ENCODE data around the gene KCTD5.

Gene KCTD5

GRCh38 chr16:2698103-2698870, 16.0 kb downstream of the KCTD5 start:
- H3K27me3 ChIP-seq (ENCODE audit: control insufficient read depth, insufficient read depth, low read length), result no peaks in the 10 kb centered on the region
- WGBS (ENCODE audit: insufficient coverage, insufficient read length), result no CpG with 5 or more reads among the region's 28 CpGs
- peaks cover 33% of the 10 kb centered on the region for H3K36me3 ChIP-seq (ENCODE audit: control insufficient read depth, insufficient read depth, low read length)

DNA sequence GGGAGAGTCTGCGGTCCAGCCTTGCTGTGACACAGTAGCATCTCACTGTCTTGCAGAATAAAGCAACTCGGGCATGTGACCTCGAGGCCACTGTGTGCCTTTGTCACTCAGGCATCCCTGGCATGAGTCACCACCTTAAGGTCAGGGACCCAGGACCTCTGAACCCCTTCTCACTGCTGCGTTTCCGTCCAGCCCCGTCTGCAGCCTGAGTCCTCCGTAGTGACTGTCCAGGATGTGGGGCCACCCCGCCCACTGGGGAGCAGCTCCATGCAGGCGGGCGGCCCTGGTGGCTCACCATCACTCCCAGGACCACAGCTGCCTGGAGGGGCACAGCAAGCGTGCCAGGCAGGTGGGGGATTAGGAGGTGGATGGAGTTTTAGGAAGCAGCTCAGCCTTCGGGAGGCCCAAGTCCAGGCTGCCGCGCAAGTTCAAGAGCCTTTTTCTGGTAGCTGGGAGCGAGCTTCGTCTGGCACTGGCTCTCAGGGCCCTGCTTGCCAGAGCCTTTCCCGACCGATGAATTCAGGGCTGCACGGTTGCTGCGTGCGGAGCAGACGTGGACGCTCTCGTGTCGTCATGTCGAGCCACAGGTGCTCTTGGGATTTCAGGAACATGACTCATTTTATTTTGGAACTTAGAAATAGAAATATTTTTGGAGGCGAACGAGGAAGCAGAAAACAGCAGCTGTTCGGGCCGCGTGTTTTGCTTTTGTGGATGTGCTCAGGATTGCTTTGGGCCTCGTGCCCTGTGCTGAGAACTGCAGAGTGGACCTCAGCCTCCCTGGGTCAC, 16.8 kb downstream of the KCTD5 start:
- no CpG with 5 or more reads among the region's 32 CpGs for WGBS (ENCODE audit: insufficient coverage, insufficient read length)
- H3K4me1 ChIP-seq (ENCODE audit: control insufficient read depth, insufficient read depth, low read length), result no peaks in the 10 kb centered on the region

More at GRCh38 chr16:2698103-2698870, 16.0 kb downstream of the KCTD5 start:
- peaks cover 2% of the 10 kb centered on the region; the same call in 1 of the 2 replicates for H3K4me1 ChIP-seq (ENCODE audit: control insufficient read depth, insufficient read depth, low read length)
- H3K4me3 ChIP-seq (ENCODE audit: low read length), result no peak overlapping the region
- H3K9me3 ChIP-seq (ENCODE audit: control insufficient read depth, insufficient read depth, low read length), result no peaks in the 10 kb centered on the region
- H3K27ac ChIP-seq (ENCODE audit: low read length), result no peak overlapping the region
- no peak for DNase-seq (ENCODE audit: low read depth, low spot score)

GRCh38 chr16:2699791-2700600, 17.7 kb downstream of the KCTD5 start:
- H3K4me3 ChIP-seq (ENCODE audit: low read length), result no peak overlapping the region; the same call in 1 of the 2 replicates
- H3K4me1 ChIP-seq (ENCODE audit: control insufficient read depth, insufficient read depth, low read length), result no peaks in the 10 kb centered on the region
- WGBS (ENCODE audit: insufficient coverage, insufficient read length), result no CpG with 5 or more reads among the region's 28 CpGs
- no peaks in the 10 kb centered on the region for H3K9me3 ChIP-seq (ENCODE audit: control insufficient read depth, insufficient read depth, low read length)
- DNase-seq (ENCODE audit: low read depth, low spot score), result no peak
- no peaks in the 10 kb centered on the region for H3K27me3 ChIP-seq (ENCODE audit: control insufficient read depth, insufficient read depth, low read length)
- peaks cover 36% of the 10 kb centered on the region for H3K36me3 ChIP-seq (ENCODE audit: control insufficient read depth, insufficient read depth, low read length)
- no peak overlapping the region for H3K27ac ChIP-seq (ENCODE audit: low read length)

More for the DNA sequence above, 16.8 kb downstream of the KCTD5 start:
- no peaks in the 10 kb centered on the region for H3K9me3 ChIP-seq (ENCODE audit: control insufficient read depth, insufficient read depth, low read length)
- no peak overlapping the region for H3K4me3 ChIP-seq (ENCODE audit: low read length)
- H3K27me3 ChIP-seq (ENCODE audit: control insufficient read depth, insufficient read depth, low read length), result no peaks in the 10 kb centered on the region
- peaks cover 33% of the 10 kb centered on the region for H3K36me3 ChIP-seq (ENCODE audit: control insufficient read depth, insufficient read depth, low read length)
- no peak overlapping the region for H3K27ac ChIP-seq (ENCODE audit: low read length)
- no peak for DNase-seq (ENCODE audit: low read depth, low spot score)

DNA sequence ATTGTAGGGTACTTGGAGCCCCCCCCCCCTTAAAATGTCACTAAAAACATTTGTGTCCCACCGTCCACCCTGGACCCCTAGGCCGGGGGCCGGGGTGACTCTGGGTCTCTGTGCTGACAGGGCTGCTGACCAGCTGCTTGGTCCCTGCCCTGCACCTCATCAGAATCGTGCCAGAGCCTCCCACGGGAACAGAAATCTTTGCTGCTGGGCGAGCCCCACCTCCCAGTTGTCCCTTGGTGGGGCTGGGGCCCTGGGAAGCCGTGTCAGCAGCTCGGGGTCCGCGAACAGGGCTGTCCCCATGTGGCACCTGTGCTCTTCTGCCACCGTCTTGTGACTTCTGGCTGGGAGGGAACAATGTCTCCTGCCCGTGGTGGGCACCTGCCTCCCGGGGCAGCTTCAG, 18.5 kb downstream of the KCTD5 start:
- H3K27ac ChIP-seq (ENCODE audit: low read length), result no peak overlapping the region
- no peaks in the 10 kb centered on the region for H3K4me1 ChIP-seq (ENCODE audit: control insufficient read depth, insufficient read depth, low read length)
- H3K9me3 ChIP-seq (ENCODE audit: control insufficient read depth, insufficient read depth, low read length), result no peaks in the 10 kb centered on the region
- no peak overlapping the region for H3K4me3 ChIP-seq (ENCODE audit: low read length)
- peaks cover 43% of the 10 kb centered on the region for H3K36me3 ChIP-seq (ENCODE audit: control insufficient read depth, insufficient read depth, low read length)
- no peaks in the 10 kb centered on the region for H3K27me3 ChIP-seq (ENCODE audit: control insufficient read depth, insufficient read depth, low read length)
- DNase-seq (ENCODE audit: low read depth, low spot score), result no peak
- WGBS (ENCODE audit: insufficient coverage, insufficient read length), result no CpG with 5 or more reads among the region's 13 CpGs

DNA sequence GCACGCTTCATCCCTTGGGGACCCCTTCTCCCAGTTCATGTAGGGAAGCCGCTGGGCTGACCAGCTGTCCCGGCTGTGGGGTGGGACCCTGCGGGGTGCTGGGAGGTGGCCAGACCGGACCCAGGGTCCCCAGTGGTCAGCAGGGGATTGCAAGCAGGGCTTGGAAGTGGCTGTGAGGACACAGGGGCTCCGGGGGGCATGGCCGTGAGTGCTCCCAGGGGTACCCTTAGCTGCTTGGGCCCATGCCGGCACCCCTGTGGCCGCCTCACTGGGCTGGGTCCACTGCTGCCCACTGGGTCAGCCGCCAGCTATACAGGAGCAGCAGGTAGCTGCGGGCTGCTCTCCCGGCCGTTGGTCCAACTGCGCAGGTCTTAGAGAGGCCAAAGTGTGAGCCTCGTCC, 18.9 kb downstream of the KCTD5 start:
- Histone ChIP-seq H3K4me3 (ENCODE audit: low read length) (no peak overlapping the region), H3K27ac (ENCODE audit: low read length) (no peak overlapping the region), H3K36me3 (ENCODE audit: control insufficient read depth, insufficient read depth, low read length) (peaks cover 46% of the 10 kb centered on the region), H3K4me1 (ENCODE audit: control insufficient read depth, insufficient read depth, low read length) (no peaks in the 10 kb centered on the region), H3K27me3 (ENCODE audit: control insufficient read depth, insufficient read depth, low read length) (no peaks in the 10 kb centered on the region), H3K9me3 (ENCODE audit: control insufficient read depth, insufficient read depth, low read length) (no peaks in the 10 kb centered on the region)
- no peak for DNase-seq (ENCODE audit: low read depth, low spot score)
- WGBS (ENCODE audit: insufficient coverage, insufficient read length), result no CpG with 5 or more reads among the region's 15 CpGs

- no peak for DNase-seq (ENCODE audit: low read depth, low spot score)
- WGBS (ENCODE audit: insufficient coverage, insufficient read length), result no CpG with 5 or more reads among the region's 29 CpGs
- Histone ChIP-seq H3K27me3 (ENCODE audit: control insufficient read depth, insufficient read depth, low read length) (no peaks in the 10 kb centered on the region), H3K36me3 (ENCODE audit: control insufficient read depth, insufficient read depth, low read length) (peaks cover 46% of the 10 kb centered on the region), H3K4me3 (ENCODE audit: low read length) (no peak overlapping the region), H3K9me3 (ENCODE audit: control insufficient read depth, insufficient read depth, low read length) (no peaks in the 10 kb centered on the region), H3K27ac (ENCODE audit: low read length) (no peak overlapping the region), H3K4me1 (ENCODE audit: control insufficient read depth, insufficient read depth, low read length) (no peaks in the 10 kb centered on the region)
Measured at GRCh38 chr16:2701713-2702437, 19.6 kb downstream of the KCTD5 start.

- no peak for DNase-seq (ENCODE audit: low read depth, low spot score)
- H3K9me3 ChIP-seq (ENCODE audit: control insufficient read depth, insufficient read depth, low read length), result no peaks in the 10 kb centered on the region
- no peak overlapping the region for H3K27ac ChIP-seq (ENCODE audit: low read length)
- H3K4me1 ChIP-seq (ENCODE audit: control insufficient read depth, insufficient read depth, low read length), result no peaks in the 10 kb centered on the region
- H3K27me3 ChIP-seq (ENCODE audit: control insufficient read depth, insufficient read depth, low read length), result no peaks in the 10 kb centered on the region
- no CpG with 5 or more reads among the region's 13 CpGs for WGBS (ENCODE audit: insufficient coverage, insufficient read length)
- H3K36me3 ChIP-seq (ENCODE audit: control insufficient read depth, insufficient read depth, low read length), result peaks cover 46% of the 10 kb centered on the region
- H3K4me3 ChIP-seq (ENCODE audit: low read length), result no peak overlapping the region
Measured at GRCh38 chr16:2702438-2702825, 20.1 kb downstream of the KCTD5 start.

- Histone ChIP-seq H3K4me1 (ENCODE audit: control insufficient read depth, insufficient read depth, low read length) (no peaks in the 10 kb centered on the region), H3K9me3 (ENCODE audit: control insufficient read depth, insufficient read depth, low read length) (no peaks in the 10 kb centered on the region), H3K27me3 (ENCODE audit: control insufficient read depth, insufficient read depth, low read length) (no peaks in the 10 kb centered on the region), H3K27ac (ENCODE audit: low read length) (no peak overlapping the region), H3K36me3 (ENCODE audit: control insufficient read depth, insufficient read depth, low read length) (peaks cover 49% of the 10 kb centered on the region), H3K4me3 (ENCODE audit: low read length) (no peak overlapping the region)
- no CpG with 5 or more reads among the region's 28 CpGs for WGBS (ENCODE audit: insufficient coverage, insufficient read length)
- DNase-seq (ENCODE audit: low read depth, low spot score), result no peak
Measured at GRCh38 chr16:2702871-2703745, 20.8 kb downstream of the KCTD5 start.

- no peak overlapping the region for H3K27ac ChIP-seq (ENCODE audit: low read length)
Measured at GRCh38 chr16:2704166-2704982, 22.1 kb downstream of the KCTD5 start.

More at GRCh38 chr16:2704166-2704982, 22.1 kb downstream of the KCTD5 start:
- Histone ChIP-seq H3K4me3 (ENCODE audit: low read length) (no peak overlapping the region), H3K27me3 (ENCODE audit: control insufficient read depth, insufficient read depth, low read length) (no peaks in the 10 kb centered on the region), H3K4me1 (ENCODE audit: control insufficient read depth, insufficient read depth, low read length) (no peaks in the 10 kb centered on the region), H3K9me3 (ENCODE audit: control insufficient read depth, insufficient read depth, low read length) (no peaks in the 10 kb centered on the region), H3K36me3 (ENCODE audit: control insufficient read depth, insufficient read depth, low read length) (peaks cover 40% of the 10 kb centered on the region)
- DNase-seq (ENCODE audit: low read depth, low spot score), result no peak
- no CpG with 5 or more reads among the region's 33 CpGs for WGBS (ENCODE audit: insufficient coverage, insufficient read length)
